ENCODE results near the gene CCDC183.

The CCDC183 gene

DNA sequence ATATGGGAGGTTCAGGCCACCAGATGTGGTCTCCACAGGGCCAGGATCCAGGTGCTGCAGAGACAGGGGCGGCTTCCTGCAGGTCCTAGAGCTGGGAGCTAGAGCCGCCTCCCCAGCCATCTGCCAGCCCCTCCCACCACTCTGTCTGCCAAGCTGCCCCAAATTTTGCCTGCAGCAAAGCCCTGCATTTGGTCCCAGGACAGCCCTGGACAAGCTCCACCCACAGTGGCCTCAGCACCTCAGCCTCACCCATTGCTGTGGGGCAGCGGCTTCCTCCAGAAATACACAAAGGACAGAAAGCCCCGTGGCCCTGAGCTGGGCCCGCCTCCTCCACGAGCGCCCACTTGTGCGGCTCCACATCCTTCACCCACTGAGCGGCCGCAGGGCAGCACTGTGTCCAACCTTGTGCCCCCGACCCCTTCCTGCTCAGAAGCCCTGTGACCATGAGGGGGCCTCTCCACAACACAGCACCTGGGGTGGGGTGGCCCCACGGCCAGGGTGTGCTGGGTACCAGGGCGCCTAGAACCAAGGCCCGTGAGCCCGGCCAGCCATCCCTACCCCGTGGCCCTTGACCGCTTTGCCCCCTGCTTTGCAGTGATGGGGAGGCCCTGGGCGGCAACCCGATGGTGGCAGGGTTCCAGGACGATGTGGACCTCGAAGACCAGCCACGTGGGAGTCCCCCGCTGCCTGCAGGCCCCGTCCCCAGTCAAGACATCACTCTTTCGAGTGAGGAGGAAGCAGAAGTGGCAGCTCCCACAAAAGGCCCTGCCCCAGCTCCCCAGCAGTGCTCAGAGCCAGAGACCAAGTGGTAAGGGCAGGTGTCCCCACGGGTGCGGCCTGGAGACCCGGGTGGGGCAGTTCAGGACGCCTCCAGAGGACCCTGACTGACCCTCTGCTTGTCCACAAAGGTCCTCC, 42.4 kb downstream of the CCDC183 start:
- H3K4me2 ChIP-seq (ENCODE audit: low read depth, low read length) = no peak overlapping the region
- H3K9ac ChIP-seq (ENCODE audit: low read length) = no peak overlapping the region
- H3K4me3 ChIP-seq (ENCODE audit: low read length) = no peak overlapping the region
- peaks cover 8% of the 10 kb centered on the region for H3F3A ChIP-seq (ENCODE audit: insufficient read depth, low read length)
- no peaks in the 10 kb centered on the region for H3K27me3 ChIP-seq (replicated peaks; ENCODE audit: insufficient read depth, low read length)
- no peaks in the 10 kb centered on the region for H3K36me3 ChIP-seq (replicated peaks; ENCODE audit: insufficient read depth, low read length)
- no peaks in the 10 kb centered on the region for H4K20me1 ChIP-seq (ENCODE audit: insufficient read depth, low read length)
- no peak for DNase-seq
- H3K4me1 ChIP-seq (ENCODE audit: low read length) = peaks cover 7% of the 10 kb centered on the region; the same call in 1 of the 2 replicates
- no peak for TF ChIP-seq EZH2phosphoT487 (IDR thresholded peaks at IDR 0.05; ENCODE audit: low read length)
- no peaks in the 10 kb centered on the region for H3K79me2 ChIP-seq (ENCODE audit: low read length)
- no peaks in the 10 kb centered on the region for H3K9me3 ChIP-seq (replicated peaks; ENCODE audit: insufficient read depth, low read length)
- no peaks in the 10 kb centered on the region for H3K9me2 ChIP-seq (replicated peaks; ENCODE audit: insufficient read depth, low read length)
- H2AFZ ChIP-seq (ENCODE audit: low read length) = no peak overlapping the region
- H3K27ac ChIP-seq (ENCODE audit: low read length) = no peak overlapping the region

DNA sequence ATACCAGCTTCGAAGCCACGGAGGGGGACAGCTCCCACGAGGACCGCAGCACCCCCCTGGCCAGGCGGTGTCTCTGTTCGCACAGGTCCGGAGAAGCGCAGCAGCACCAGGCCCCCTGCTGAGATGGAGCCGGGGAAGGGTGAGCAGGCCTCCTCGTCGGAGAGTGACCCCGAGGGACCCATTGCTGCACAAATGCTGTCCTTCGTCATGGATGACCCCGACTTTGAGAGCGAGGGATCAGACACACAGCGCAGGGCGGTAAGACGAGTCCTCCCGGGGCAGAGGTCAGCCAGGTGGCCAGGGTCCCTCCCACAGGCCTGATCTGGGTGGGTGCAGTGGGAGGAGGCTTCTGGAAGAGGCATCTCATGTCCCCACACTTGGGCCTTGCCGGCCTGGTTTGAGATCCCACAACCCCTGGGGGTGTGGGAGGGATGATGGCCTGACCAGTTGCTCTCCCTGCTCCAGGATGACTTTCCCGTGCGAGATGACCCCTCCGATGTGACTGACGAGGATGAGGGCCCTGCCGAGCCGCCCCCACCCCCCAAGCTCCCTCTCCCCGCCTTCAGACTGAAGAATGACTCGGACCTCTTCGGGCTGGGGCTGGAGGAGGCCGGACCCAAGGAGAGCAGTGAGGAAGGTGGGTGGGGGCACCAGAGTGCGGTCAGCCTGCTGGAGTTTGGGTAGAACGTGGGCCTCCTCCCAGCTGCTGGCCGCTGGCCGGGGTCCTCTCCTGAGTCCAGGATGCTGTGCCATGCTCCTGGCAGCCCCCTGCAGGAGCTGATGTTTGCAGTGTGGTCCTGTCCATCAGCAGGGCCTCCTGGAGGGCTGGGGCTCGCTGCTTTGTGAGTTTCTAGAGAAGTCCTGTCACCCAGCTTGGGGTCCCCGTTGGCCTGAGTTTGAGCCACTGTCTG, 43.3 kb downstream of the CCDC183 start:
- Histone ChIP-seq H3K4me2 (ENCODE audit: low read depth, low read length) (no peak overlapping the region), H3K27ac (ENCODE audit: low read length) (no peak overlapping the region), H3F3A (ENCODE audit: insufficient read depth, low read length) (peaks cover 8% of the 10 kb centered on the region), H3K4me1 (ENCODE audit: low read length) (peaks cover 7% of the 10 kb centered on the region; the same call in 1 of the 2 replicates), H3K9me2 (replicated peaks; ENCODE audit: insufficient read depth, low read length) (no peaks in the 10 kb centered on the region), H3K9ac (ENCODE audit: low read length) (no peak overlapping the region), H3K36me3 (replicated peaks; ENCODE audit: insufficient read depth, low read length) (no peaks in the 10 kb centered on the region), H3K4me3 (ENCODE audit: low read length) (no peak overlapping the region), H3K79me2 (ENCODE audit: low read length) (no peaks in the 10 kb centered on the region), H2AFZ (ENCODE audit: low read length) (no peak overlapping the region), H3K27me3 (replicated peaks; ENCODE audit: insufficient read depth, low read length) (no peaks in the 10 kb centered on the region), H3K9me3 (replicated peaks; ENCODE audit: insufficient read depth, low read length) (no peaks in the 10 kb centered on the region), H4K20me1 (ENCODE audit: insufficient read depth, low read length) (no peaks in the 10 kb centered on the region)
- TF ChIP-seq EZH2phosphoT487 (IDR thresholded peaks at IDR 0.05; ENCODE audit: low read length) (no peak), EZH2 (optimal IDR thresholded peaks at IDR 0.05; ENCODE audit: low read depth, low read length) (no peak)
- TF ChIP-seq, protein P1, sequence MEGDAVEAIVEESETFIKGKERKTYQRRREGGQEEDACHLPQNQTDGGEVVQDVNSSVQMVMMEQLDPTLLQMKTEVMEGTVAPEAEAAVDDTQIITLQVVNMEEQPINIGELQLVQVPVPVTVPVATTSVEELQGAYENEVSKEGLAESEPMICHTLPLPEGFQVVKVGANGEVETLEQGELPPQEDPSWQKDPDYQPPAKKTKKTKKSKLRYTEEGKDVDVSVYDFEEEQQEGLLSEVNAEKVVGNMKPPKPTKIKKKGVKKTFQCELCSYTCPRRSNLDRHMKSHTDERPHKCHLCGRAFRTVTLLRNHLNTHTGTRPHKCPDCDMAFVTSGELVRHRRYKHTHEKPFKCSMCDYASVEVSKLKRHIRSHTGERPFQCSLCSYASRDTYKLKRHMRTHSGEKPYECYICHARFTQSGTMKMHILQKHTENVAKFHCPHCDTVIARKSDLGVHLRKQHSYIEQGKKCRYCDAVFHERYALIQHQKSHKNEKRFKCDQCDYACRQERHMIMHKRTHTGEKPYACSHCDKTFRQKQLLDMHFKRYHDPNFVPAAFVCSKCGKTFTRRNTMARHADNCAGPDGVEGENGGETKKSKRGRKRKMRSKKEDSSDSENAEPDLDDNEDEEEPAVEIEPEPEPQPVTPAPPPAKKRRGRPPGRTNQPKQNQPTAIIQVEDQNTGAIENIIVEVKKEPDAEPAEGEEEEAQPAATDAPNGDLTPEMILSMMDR (IDR thresholded peaks at IDR 0.05; ENCODE audit: low read length) = no peak
- DNase-seq = no peak

DNA sequence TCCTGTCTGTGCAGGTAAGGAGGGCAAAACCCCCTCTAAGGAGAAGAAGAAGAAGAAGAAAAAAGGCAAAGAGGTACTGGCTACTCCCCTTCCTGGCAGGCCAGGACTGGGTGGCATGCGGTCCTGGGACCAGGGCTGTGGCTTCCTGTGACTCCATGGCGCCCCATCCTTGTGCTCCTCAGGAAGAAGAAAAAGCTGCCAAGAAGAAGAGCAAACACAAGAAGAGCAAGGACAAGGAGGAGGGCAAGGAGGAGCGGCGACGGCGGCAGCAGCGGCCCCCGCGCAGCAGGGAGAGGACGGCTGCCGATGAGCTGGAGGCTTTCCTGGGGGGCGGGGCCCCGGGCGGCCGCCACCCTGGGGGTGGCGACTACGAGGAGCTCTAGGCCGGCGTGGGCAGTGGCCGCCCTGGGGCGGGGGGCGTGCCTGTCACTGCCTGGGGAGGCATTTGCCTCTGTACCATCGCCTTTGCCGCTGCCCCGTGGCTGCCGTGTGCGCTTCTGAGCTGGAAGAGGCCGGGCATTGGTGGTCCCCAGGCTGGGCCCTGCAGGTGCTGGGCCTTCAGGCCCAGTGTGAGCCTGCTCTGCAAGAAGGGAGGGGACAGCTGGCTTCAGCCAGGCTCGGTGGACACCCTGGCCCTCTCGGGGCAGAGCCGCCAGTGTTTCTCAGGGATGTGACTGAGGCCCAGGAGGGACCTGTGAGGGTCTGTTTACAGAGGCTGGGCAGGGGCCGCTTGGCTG, 44.2 kb downstream of the CCDC183 start:
- Histone ChIP-seq H3K36me3 (replicated peaks; ENCODE audit: insufficient read depth, low read length) (no peaks in the 10 kb centered on the region), H3K9ac (ENCODE audit: low read length) (no peak overlapping the region), H4K20me1 (ENCODE audit: insufficient read depth, low read length) (no peaks in the 10 kb centered on the region), H3K27me3 (replicated peaks; ENCODE audit: insufficient read depth, low read length) (no peaks in the 10 kb centered on the region), H2AFZ (ENCODE audit: low read length) (no peak overlapping the region), H3K4me2 (ENCODE audit: low read depth, low read length) (no peak overlapping the region), H3K4me3 (ENCODE audit: low read length) (no peak overlapping the region), H3K9me3 (replicated peaks; ENCODE audit: insufficient read depth, low read length) (no peaks in the 10 kb centered on the region), H3K27ac (ENCODE audit: low read length) (no peak overlapping the region), H3K4me1 (ENCODE audit: low read length) (peaks cover 7% of the 10 kb centered on the region; the same call in 1 of the 2 replicates), H3K79me2 (ENCODE audit: low read length) (no peaks in the 10 kb centered on the region), H3F3A (ENCODE audit: insufficient read depth, low read length) (peaks cover 8% of the 10 kb centered on the region), H3K9me2 (replicated peaks; ENCODE audit: insufficient read depth, low read length) (no peaks in the 10 kb centered on the region)
- TF ChIP-seq, protein P1 (IDR thresholded peaks at IDR 0.05; ENCODE audit: low read length) = no peak
- TF ChIP-seq EZH2phosphoT487 (IDR thresholded peaks at IDR 0.05; ENCODE audit: low read length) (no peak), EZH2 (optimal IDR thresholded peaks at IDR 0.05; ENCODE audit: low read depth, low read length) (no peak)
- DNase-seq = no peak
